Peyer's patch (tissue), 4 donors: ENCODE measurements around the gene VMAC. TPM values are rescaled to one million over a fixed set of nuclear protein-coding genes. Genes with fewer than 3 reads are reported as not detected.

Experiments
- DNase-seq, 3 donors: peaks; one replicate each; pipeline ENCODE4 v3.0.0-alpha.2; 2017 to 2019
- H3K27ac ChIP-seq, 4 donors: fragments of 200-600 bp; sonication (generic); one replicate each; pipeline ENCODE4 v1.5.1; 2016 to 2019
- H3K27me3 ChIP-seq, 2 donors: fragments of 200-600 bp; sonication (generic); one replicate each; pipeline ENCODE4 v1.5.1; 2019
- H3K36me3 ChIP-seq, 3 donors: fragments of 200-600 bp; sonication (generic); one replicate each; pipeline ENCODE4 v1.5.1; 2016 to 2019
- H3K4me1 ChIP-seq, 4 donors: fragments of 200-600 bp; sonication (generic); one replicate each; pipeline ENCODE4 v1.5.1; 2016 to 2019
- H3K4me3 ChIP-seq, 4 donors: fragments of 200-600 bp; sonication (generic); 1 replicate in 3 of 4; 2 replicates in 1 of 4; pipeline ENCODE4 v1.5.1; 2016 to 2019; ENCODE audit warnings: mild to moderate bottlenecking in 1 of 4
- H3K9me3 ChIP-seq, 4 donors: fragments of 200-600 bp; sonication (generic); one replicate each; pipeline ENCODE4 v1.5.1; 2016 to 2019; ENCODE audit warnings: mild to moderate bottlenecking in 1 of 4
- CTCF ChIP-seq, 6 experiments: fragments of 450-650 bp in 4 of 6; fragments of 200-600 bp in 2 of 6; sonication (generic) in 1 of 6; IDR thresholded peaks; one replicate each; pipeline ENCODE4 v1.5.1; 2017 to 2019; ENCODE audit warnings: antibody characterized with exemption in 6 of 6, mild to moderate bottlenecking in 3 of 6, moderate library complexity in 1 of 6
- POLR2A ChIP-seq, 2 donors: fragments of 450-650 bp; IDR thresholded peaks; one replicate each; pipeline ENCODE4 v1.5.1; 2017; ENCODE audit warnings: antibody characterized with exemption in 2 of 2, mild to moderate bottlenecking in 2 of 2, moderate library complexity in 2 of 2
- total RNA-seq, 4 donors: library from RNA; depleted of rRNA; stranded (reverse); fragments of >200 nt; gene quantifications; one replicate each; pipeline ENCODE4 v1.1.0, GENCODE V29; 2016

VMAC gene
- total RNA-seq, 4 donors from 2014 or later: 9.6 to 24.8 (median 18.4) TPM

- Histone ChIP-seq H3K36me3 (no peaks in the 10 kb centered on the region), H3K9me3 (no peaks in the 10 kb centered on the region), H3K4me3 (no peak overlapping the region), H3K27me3 (no peaks in the 10 kb centered on the region), H3K4me1 (peaks cover 0 to 13% (median 0%) of the 10 kb centered on the region in 4 donors), H3K27ac (no peak overlapping the region)
- no peak for DNase-seq
- no peak for TF ChIP-seq POLR2A (IDR thresholded peaks at IDR 0.05)
- TF ChIP-seq CTCF (IDR thresholded peaks at IDR 0.05): no peak
These were observed 27.2 kb upstream of the VMAC start for GRCh38 chr19:5877427-5877826.

- no peak for TF ChIP-seq CTCF (IDR thresholded peaks at IDR 0.05)
- TF ChIP-seq POLR2A (IDR thresholded peaks at IDR 0.05): no peak
- no peak for DNase-seq
- Histone ChIP-seq H3K27me3 (no peaks in the 10 kb centered on the region), H3K27ac (no peak overlapping the region), H3K36me3 (no peaks in the 10 kb centered on the region), H3K4me3 (no peak overlapping the region), H3K9me3 (no peaks in the 10 kb centered on the region), H3K4me1 (peaks cover 0 to 13% (median 0%) of the 10 kb centered on the region in 4 donors)
These were observed 26.8 kb upstream of the VMAC start for GRCh38 chr19:5877882-5878281.

- DNase-seq: no peak
- H3K27me3 ChIP-seq: no peaks in the 10 kb centered on the region
- no peaks in the 10 kb centered on the region for H3K9me3 ChIP-seq
- H3K27ac ChIP-seq: peak overlapping the region in 3 of 4 donors; percentile 19 to 58 (median 42)
- no peaks in the 10 kb centered on the region for H3K36me3 ChIP-seq
- H3K4me1 ChIP-seq: peaks cover 0 to 13% (median 0%) of the 10 kb centered on the region in 4 donors
- H3K4me3 ChIP-seq: no peak overlapping the region
- no peak for TF ChIP-seq POLR2A (IDR thresholded peaks at IDR 0.05)
- no peak for TF ChIP-seq CTCF (IDR thresholded peaks at IDR 0.05)
These were observed 24.5 kb upstream of the VMAC start for GRCh38 chr19:5880196-5880595.

- peak in 1 of 3 donors; percentile 64 for DNase-seq
- no peak for TF ChIP-seq POLR2A (IDR thresholded peaks at IDR 0.05)
- no peak for TF ChIP-seq CTCF (IDR thresholded peaks at IDR 0.05)
- Histone ChIP-seq H3K4me3 (no peak overlapping the region), H3K27ac (peak overlapping the region in 3 of 4 donors; percentile 19 to 58 (median 42)), H3K9me3 (no peaks in the 10 kb centered on the region), H3K4me1 (peaks cover 0 to 13% (median 0%) of the 10 kb centered on the region in 4 donors), H3K27me3 (no peaks in the 10 kb centered on the region), H3K36me3 (no peaks in the 10 kb centered on the region)
These were observed 24.0 kb upstream of the VMAC start for GRCh38 chr19:5880604-5881078.

- TF ChIP-seq POLR2A (IDR thresholded peaks at IDR 0.05) (no peak), CTCF (IDR thresholded peaks at IDR 0.05) (no peak)
- Histone ChIP-seq H3K9me3 (no peaks in the 10 kb centered on the region), H3K4me3 (no peak overlapping the region), H3K36me3 (no peaks in the 10 kb centered on the region), H3K27me3 (no peaks in the 10 kb centered on the region), H3K4me1 (peaks cover 0 to 13% (median 0%) of the 10 kb centered on the region in 4 donors), H3K27ac (no peak overlapping the region)
- no peak for DNase-seq
These were observed 23.0 kb upstream of the VMAC start for GRCh38 chr19:5881543-5882299.
